K562 (cell line): Measurements from ENCODE around the gene HERC3. TPM values are rescaled to one million over a fixed set of nuclear protein-coding genes. Genes with fewer than 3 reads are reported as not detected.

Source experiments
- MAFK ChIP-seq: IDR thresholded peaks from 2 replicates; pipeline ENCODE4 v1.6.1; 2011; ENCODE audit warnings: low read length, improper control_type of control experiment
- NFIX ChIP-seq: fragments of 250-450 bp; sonication (Bioruptor Pico); IDR thresholded peaks from 2 replicates; pipeline ENCODE4 v1.4.0; 2020; ENCODE audit warnings: low read depth, mild to moderate bottlenecking, moderate library complexity
- PCBP1 ChIP-seq: fragments of 200-400 bp; formaldehyde crosslinking; IDR thresholded peaks from 2 replicates; pipeline ENCODE4 v1.6.1; 2018; ENCODE audit warnings: mild to moderate bottlenecking, low read depth, low read length; ENCODE audit not compliant: poor library complexity, severe bottlenecking
- ZFX ChIP-seq: sonication (generic); formaldehyde crosslinking; IDR thresholded peaks from 2 replicates; pipeline ENCODE4 v1.8.0; 2022; ENCODE audit warnings: mild to moderate bottlenecking, missing genetic modification reagents, moderate library complexity
- ZNF316 ChIP-seq: fragments of 450-650 bp; IDR thresholded peaks from 2 replicates; pipeline ENCODE4 v1.6.1; 2016
- ZNF764 ChIP-seq: fragments of 250-450 bp; sonication (Bioruptor Pico); IDR thresholded peaks from 2 replicates; pipeline ENCODE4 v1.4.0; 2020; ENCODE audit warnings: low read depth, mild to moderate bottlenecking, moderate library complexity
- polyA plus RNA-seq, 8 experiments: library from polyadenylated mRNA; depleted of rRNA in 4 of 8; stranded (reverse) in 5 of 8; unstranded in 3 of 8; fragments of >200 nt; fragmentation: Nextera tagmentation in 2 of 8; fragmentation: Illumina TruSeq in 1 of 8; extraction: Ambion mirVana in 2 of 8; extraction: Trizol in 1 of 8; gene quantifications; 2 replicates each; pipeline versions ENCODE4 v1.2.1 to v1.2.3, GENCODE V29; 2011 to 2014; ENCODE audit warnings: inconsistent platforms in 1 of 8, missing spikeins in 1 of 8
- total RNA-seq, 7 experiments: library from RNA; depleted of rRNA in 6 of 7; stranded (reverse); fragments of >200 nt in 6 of 7; fragmentation: Illumina TruSeq in 2 of 7; extraction: Trizol in 2 of 7; gene quantifications; 2 replicates each; pipeline versions ENCODE4 v1.2.1 to v1.2.3, GENCODE V29; 2011 to 2021; ENCODE audit warnings: low replicate concordance in 1 of 7
- TF ChIP-seq, protein P1 (sequence below): fragments of 250-450 bp; sonication (Bioruptor Pico); IDR thresholded peaks from 2 replicates; pipeline ENCODE4 v1.4.0; 2020; ENCODE audit warnings: mild to moderate bottlenecking, moderate library complexity
- TF ChIP-seq, protein P2 (sequence below), 2 experiments: fragments of 450-650 bp; conservative IDR thresholded peaks; 2 replicates each; pipeline ENCODE4 v1.6.1; 2017; ENCODE audit warnings: mild to moderate bottlenecking in 2 of 2, moderate library complexity in 2 of 2
- TF ChIP-seq, protein P3 (sequence below): IDR thresholded peaks from 2 replicates; pipeline ENCODE4 v1.6.1; 2012; ENCODE audit warnings: low read depth, low read length, improper control_type of control experiment, borderline replicate concordance

HERC3 gene
- total and polyA plus RNA-seq, 9 of the 15 experiments (the other 6 are each of a cell fraction or from before 2014, with no cell fraction given) = 1.8 to 13.1 (median 7.6) TPM

DNA sequence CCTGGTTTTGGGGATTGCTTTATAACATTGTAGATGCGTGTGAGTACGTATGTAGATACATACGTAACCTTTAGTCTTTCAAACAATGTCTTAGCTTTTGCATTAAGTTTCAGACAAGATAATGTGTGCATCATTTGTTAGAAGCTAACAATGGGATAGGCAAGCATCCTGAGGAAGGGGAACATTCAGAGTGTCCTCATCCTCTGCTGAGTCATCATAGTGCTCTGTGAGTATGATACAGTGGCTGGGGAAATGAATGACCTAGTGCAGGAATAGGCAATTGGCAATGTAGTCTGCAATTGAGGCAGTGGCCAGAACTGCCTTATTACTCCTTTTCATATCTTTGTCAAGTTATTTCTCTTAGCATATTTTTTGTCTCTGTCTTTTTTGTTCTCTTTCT is 98.1 kb downstream of the HERC3 start (continued):
- TF ChIP-seq, protein P1, sequence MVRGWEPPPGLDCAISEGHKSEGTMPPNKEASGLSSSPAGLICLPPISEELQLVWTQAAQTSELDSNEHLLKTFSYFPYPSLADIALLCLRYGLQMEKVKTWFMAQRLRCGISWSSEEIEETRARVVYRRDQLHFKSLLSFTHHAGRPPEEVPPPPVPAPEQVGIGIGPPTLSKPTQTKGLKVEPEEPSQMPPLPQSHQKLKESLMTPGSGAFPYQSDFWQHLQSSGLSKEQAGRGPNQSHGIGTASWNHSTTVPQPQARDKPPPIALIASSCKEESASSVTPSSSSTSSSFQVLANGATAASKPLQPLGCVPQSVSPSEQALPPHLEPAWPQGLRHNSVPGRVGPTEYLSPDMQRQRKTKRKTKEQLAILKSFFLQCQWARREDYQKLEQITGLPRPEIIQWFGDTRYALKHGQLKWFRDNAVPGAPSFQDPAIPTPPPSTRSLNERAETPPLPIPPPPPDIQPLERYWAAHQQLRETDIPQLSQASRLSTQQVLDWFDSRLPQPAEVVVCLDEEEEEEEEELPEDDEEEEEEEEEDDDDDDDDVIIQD = no peak
- no peak for TF ChIP-seq ZFX (CRISPR knock-in tag)
- TF ChIP-seq, protein P2, sequence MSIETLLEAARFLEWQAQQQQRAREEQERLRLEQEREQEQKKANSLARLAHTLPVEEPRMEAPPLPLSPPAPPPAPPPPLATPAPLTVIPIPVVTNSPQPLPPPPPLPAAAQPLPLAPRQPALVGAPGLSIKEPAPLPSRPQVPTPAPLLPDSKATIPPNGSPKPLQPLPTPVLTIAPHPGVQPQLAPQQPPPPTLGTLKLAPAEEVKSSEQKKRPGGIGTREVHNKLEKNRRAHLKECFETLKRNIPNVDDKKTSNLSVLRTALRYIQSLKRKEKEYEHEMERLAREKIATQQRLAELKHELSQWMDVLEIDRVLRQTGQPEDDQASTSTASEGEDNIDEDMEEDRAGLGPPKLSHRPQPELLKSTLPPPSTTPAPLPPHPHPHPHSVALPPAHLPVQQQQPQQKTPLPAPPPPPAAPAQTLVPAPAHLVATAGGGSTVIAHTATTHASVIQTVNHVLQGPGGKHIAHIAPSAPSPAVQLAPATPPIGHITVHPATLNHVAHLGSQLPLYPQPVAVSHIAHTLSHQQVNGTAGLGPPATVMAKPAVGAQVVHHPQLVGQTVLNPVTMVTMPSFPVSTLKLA (conservative IDR thresholded peaks at IDR 0.05) = no peak
- TF ChIP-seq NFIX = no peak
- peak; percentile 94 for TF ChIP-seq ZNF316
- TF ChIP-seq ZNF764 (CRISPR knock-in tag) = no peak
- peak; percentile 75 for TF ChIP-seq MAFK
- TF ChIP-seq, protein P3, sequence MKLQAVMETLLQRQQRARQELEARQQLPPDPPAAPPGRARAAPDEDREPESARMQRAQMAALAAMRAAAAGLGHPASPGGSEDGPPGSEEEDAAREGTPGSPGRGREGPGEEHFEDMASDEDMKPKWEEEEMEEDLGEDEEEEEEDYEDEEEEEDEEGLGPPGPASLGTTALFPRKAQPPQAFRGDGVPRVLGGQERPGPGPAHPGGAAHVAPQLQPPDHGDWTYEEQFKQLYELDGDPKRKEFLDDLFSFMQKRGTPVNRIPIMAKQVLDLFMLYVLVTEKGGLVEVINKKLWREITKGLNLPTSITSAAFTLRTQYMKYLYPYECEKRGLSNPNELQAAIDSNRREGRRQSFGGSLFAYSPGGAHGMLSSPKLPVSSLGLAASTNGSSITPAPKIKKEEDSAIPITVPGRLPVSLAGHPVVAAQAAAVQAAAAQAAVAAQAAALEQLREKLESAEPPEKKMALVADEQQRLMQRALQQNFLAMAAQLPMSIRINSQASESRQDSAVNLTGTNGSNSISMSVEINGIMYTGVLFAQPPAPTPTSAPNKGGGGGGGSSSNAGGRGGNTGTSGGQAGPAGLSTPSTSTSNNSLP = no peak
- no peak for TF ChIP-seq PCBP1
